SK-N-SH treated with all-trans-retinoic acid at 6 μM for 48 hours (cell line): ENCODE results near the gene SLC6A9.

Experiments used
- ATAC-seq: fragments of 200-7000 bp; cut with Tn5 transposase; 3 replicates; pipeline ENCODE4 v1.9.1; 2020; ENCODE audit warnings: mild to moderate bottlenecking, moderate library complexity
- ARNTL ChIP-seq: fragments of 450-650 bp; formaldehyde crosslinking; IDR thresholded peaks from 2 replicates; pipeline ENCODE4 v1.5.0; 2020; ENCODE audit warnings: low read depth, mild to moderate bottlenecking, moderate library complexity, borderline replicate concordance
- BACH2 ChIP-seq: fragments of 250-450 bp; sonication (Bioruptor Pico); IDR thresholded peaks from 2 replicates; pipeline ENCODE4 v1.9.0; 2021; ENCODE audit warnings: mild to moderate bottlenecking, borderline replicate concordance
- CSDC2 ChIP-seq: fragments of 250-450 bp; sonication (Bioruptor Pico); IDR thresholded peaks from 2 replicates; pipeline ENCODE4 v1.5.0; 2020; ENCODE audit warnings: mild to moderate bottlenecking, moderate library complexity
- CSRNP3 ChIP-seq: fragments of 250-450 bp; sonication (Bioruptor Pico); IDR thresholded peaks from 2 replicates; pipeline ENCODE4 v1.5.1; 2021; ENCODE audit warnings: mild to moderate bottlenecking, moderate library complexity
- ESRRG ChIP-seq: fragments of 250-450 bp; sonication (Bioruptor Pico); IDR thresholded peaks from 2 replicates; pipeline ENCODE4 v1.6.1; 2021; ENCODE audit warnings: mild to moderate bottlenecking
- GLIS3 ChIP-seq: fragments of 250-450 bp; sonication (Bioruptor Pico); IDR thresholded peaks from 2 replicates; pipeline ENCODE4 v1.5.0; 2020; ENCODE audit warnings: mild to moderate bottlenecking, moderate library complexity
- ISL1 ChIP-seq: fragments of 250-450 bp; sonication (Bioruptor Pico); IDR thresholded peaks from 2 replicates; pipeline ENCODE4 v2.1.2; 2022; ENCODE audit warnings: mild to moderate bottlenecking, moderate library complexity
- OSR1 ChIP-seq: fragments of 250-450 bp; sonication (Bioruptor Pico); IDR thresholded peaks from 2 replicates; pipeline ENCODE4 v1.8.0; 2022; ENCODE audit warnings: moderate library complexity, mild to moderate bottlenecking, inconsistent platforms
- PPARA ChIP-seq: fragments of 250-450 bp; sonication (Bioruptor Pico); IDR thresholded peaks from 2 replicates; pipeline ENCODE4 v1.5.0; 2020; ENCODE audit warnings: mild to moderate bottlenecking, borderline replicate concordance
- RARB ChIP-seq: fragments of 250-450 bp; sonication (Bioruptor Pico); IDR thresholded peaks from 2 replicates; pipeline ENCODE4 v1.8.0; 2021; ENCODE audit warnings: mild to moderate bottlenecking, moderate library complexity
- SNAI2 ChIP-seq: fragments of 250-450 bp; sonication (Bioruptor Pico); IDR thresholded peaks from 2 replicates; pipeline ENCODE4 v1.5.0; 2020; ENCODE audit warnings: mild to moderate bottlenecking, moderate library complexity
- TCF4 ChIP-seq: fragments of 250-450 bp; sonication (Bioruptor Pico); IDR thresholded peaks from 2 replicates; pipeline ENCODE4 v1.8.0; 2021; ENCODE audit warnings: mild to moderate bottlenecking, moderate library complexity, borderline replicate concordance
- TSHZ2 ChIP-seq: fragments of 250-450 bp; sonication (Bioruptor Pico); IDR thresholded peaks from 2 replicates; pipeline ENCODE4 v1.5.0; 2020; ENCODE audit warnings: mild to moderate bottlenecking, moderate library complexity
- ZC3H10 ChIP-seq: fragments of 250-450 bp; sonication (Bioruptor Pico); IDR thresholded peaks from 2 replicates; pipeline ENCODE4 v1.5.1; 2021; ENCODE audit warnings: mild to moderate bottlenecking, moderate library complexity
- ZFP3 ChIP-seq: fragments of 250-450 bp; sonication (Bioruptor Pico); IDR thresholded peaks from 2 replicates; pipeline ENCODE4 v1.5.0; 2020; ENCODE audit warnings: mild to moderate bottlenecking, moderate library complexity
- ZFP30 ChIP-seq: fragments of 450-650 bp; formaldehyde crosslinking; IDR thresholded peaks from 2 replicates; pipeline ENCODE4 v1.5.0; 2022; ENCODE audit warnings: mild to moderate bottlenecking, moderate library complexity
- ZNF565 ChIP-seq: fragments of 450-650 bp; formaldehyde crosslinking; conservative IDR thresholded peaks from 2 replicates; pipeline ENCODE4 v1.5.0; 2020; ENCODE audit warnings: low read depth, mild to moderate bottlenecking, moderate library complexity
- ZNF70 ChIP-seq: fragments of 450-650 bp; formaldehyde crosslinking; IDR thresholded peaks from 2 replicates; pipeline ENCODE4 v1.5.0; 2020; ENCODE audit warnings: mild to moderate bottlenecking, moderate library complexity
- ZNF8 ChIP-seq: fragments of 450-650 bp; formaldehyde crosslinking; IDR thresholded peaks from 2 replicates; pipeline ENCODE4 v1.5.0; 2020; ENCODE audit warnings: mild to moderate bottlenecking, moderate library complexity
- TF ChIP-seq, protein P1 (sequence below): fragments of 250-450 bp; sonication (Bioruptor Pico); IDR thresholded peaks from 2 replicates; pipeline ENCODE4 v1.5.1; 2020; ENCODE audit warnings: low read depth, mild to moderate bottlenecking, moderate library complexity
- TF ChIP-seq, protein P2 (sequence below): fragments of 250-450 bp; sonication (Bioruptor Pico); IDR thresholded peaks from 2 replicates; pipeline ENCODE4 v1.8.0; 2020; ENCODE audit warnings: mild to moderate bottlenecking, moderate library complexity, borderline replicate concordance

The SLC6A9 gene

GRCh38 chr1:44057293-44057692 lies 26.0 kb upstream of the SLC6A9 start:
- TF ChIP-seq GLIS3, result no peak
- no peak for ATAC-seq

- TF ChIP-seq CSDC2 (CRISPR knock-in tag) (no peak), ESRRG (CRISPR knock-in tag) (no peak), TSHZ2 (CRISPR knock-in tag) (no peak), ZNF8 (CRISPR knock-in tag) (no peak), TCF4 (no peak), ZFP30 (no peak), GLIS3 (no peak), ZC3H10 (CRISPR knock-in tag) (no peak), ZNF70 (CRISPR knock-in tag) (no peak), CSRNP3 (CRISPR knock-in tag) (no peak), PPARA (CRISPR knock-in tag) (no peak), RARB (CRISPR knock-in tag) (no peak), OSR1 (CRISPR knock-in tag) (no peak), ISL1 (no peak), ZNF565 (CRISPR knock-in tag) (no peak), SNAI2 (CRISPR knock-in tag) (no peak)
- TF ChIP-seq, protein P1, sequence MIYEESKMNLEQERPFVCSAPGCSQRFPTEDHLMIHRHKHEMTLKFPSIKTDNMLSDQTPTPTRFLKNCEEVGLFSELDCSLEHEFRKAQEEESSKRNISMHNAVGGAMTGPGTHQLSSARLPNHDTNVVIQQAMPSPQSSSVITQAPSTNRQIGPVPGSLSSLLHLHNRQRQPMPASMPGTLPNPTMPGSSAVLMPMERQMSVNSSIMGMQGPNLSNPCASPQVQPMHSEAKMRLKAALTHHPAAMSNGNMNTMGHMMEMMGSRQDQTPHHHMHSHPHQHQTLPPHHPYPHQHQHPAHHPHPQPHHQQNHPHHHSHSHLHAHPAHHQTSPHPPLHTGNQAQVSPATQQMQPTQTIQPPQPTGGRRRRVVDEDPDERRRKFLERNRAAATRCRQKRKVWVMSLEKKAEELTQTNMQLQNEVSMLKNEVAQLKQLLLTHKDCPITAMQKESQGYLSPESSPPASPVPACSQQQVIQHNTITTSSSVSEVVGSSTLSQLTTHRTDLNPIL (CRISPR knock-in tag), result no peak
- ATAC-seq, result no peak
Observed at GRCh38 chr1:44053394-44053793, 22.1 kb upstream of the SLC6A9 start.

DNA sequence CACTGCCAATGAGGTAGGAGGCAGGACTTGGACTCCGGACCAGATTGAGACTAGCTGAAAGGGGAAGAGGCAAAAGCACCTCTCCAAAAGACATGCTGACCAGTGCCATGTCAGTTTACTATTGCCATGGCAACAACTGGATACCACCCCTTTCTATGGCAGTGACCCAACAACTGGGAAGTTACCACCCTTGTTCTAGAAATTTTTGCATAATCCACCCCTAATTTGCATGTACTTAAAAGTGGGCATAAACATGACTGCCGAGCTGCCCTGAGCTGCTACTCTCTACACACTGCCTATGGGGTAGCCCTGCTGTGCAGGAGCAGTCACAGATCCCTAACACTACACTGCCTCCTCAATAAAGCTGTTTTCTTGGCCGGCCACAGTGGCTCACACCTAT lies 19.0 kb upstream of the SLC6A9 start:
- peak; percentile 19 for ATAC-seq
- TF ChIP-seq, protein P2, sequence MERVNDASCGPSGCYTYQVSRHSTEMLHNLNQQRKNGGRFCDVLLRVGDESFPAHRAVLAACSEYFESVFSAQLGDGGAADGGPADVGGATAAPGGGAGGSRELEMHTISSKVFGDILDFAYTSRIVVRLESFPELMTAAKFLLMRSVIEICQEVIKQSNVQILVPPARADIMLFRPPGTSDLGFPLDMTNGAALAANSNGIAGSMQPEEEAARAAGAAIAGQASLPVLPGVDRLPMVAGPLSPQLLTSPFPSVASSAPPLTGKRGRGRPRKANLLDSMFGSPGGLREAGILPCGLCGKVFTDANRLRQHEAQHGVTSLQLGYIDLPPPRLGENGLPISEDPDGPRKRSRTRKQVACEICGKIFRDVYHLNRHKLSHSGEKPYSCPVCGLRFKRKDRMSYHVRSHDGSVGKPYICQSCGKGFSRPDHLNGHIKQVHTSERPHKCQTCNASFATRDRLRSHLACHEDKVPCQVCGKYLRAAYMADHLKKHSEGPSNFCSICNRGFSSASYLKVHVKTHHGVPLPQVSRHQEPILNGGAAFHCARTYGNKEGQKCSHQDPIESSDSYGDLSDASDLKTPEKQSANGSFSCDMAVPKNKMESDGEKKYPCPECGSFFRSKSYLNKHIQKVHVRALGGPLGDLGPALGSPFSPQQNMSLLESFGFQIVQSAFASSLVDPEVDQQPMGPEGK (CRISPR knock-in tag), result no peak
- TF ChIP-seq ESRRG (CRISPR knock-in tag) (no peak), CSDC2 (CRISPR knock-in tag) (no peak), ARNTL (CRISPR knock-in tag) (no peak), PPARA (CRISPR knock-in tag) (no peak), CSRNP3 (CRISPR knock-in tag) (no peak), ZC3H10 (CRISPR knock-in tag) (no peak), TCF4 (no peak), ZFP3 (CRISPR knock-in tag) (no peak), GLIS3 (no peak), OSR1 (CRISPR knock-in tag) (no peak), ZNF70 (CRISPR knock-in tag) (no peak), TSHZ2 (CRISPR knock-in tag) (no peak), ZNF565 (CRISPR knock-in tag) (no peak), RARB (CRISPR knock-in tag) (no peak), BACH2 (CRISPR knock-in tag) (no peak), ZNF8 (CRISPR knock-in tag) (no peak)
- TF ChIP-seq, protein P1 (CRISPR knock-in tag), result no peak
